Peyer's patch (tissue), 4 donors: ENCODE measurements around the gene TNK2. TPM values are rescaled to one million over a fixed set of nuclear protein-coding genes. Genes with fewer than 3 reads are reported as not detected.
"Not testable (repeated sequence)": the region's sequence is repeated elsewhere in the genome, so short reads cannot be mapped to it uniquely, and the experiment has no call there.

Source experiments
- DNase-seq, 3 donors: peaks; one replicate each; pipeline ENCODE4 v3.0.0-alpha.2; 2017 to 2019
- H3K27ac ChIP-seq, 4 donors: fragments of 200-600 bp; sonication (generic); one replicate each; pipeline ENCODE4 v1.5.1; 2016 to 2019
- H3K27me3 ChIP-seq, 2 donors: fragments of 200-600 bp; sonication (generic); one replicate each; pipeline ENCODE4 v1.5.1; 2019
- H3K36me3 ChIP-seq, 3 donors: fragments of 200-600 bp; sonication (generic); one replicate each; pipeline ENCODE4 v1.5.1; 2016 to 2019
- H3K4me1 ChIP-seq, 4 donors: fragments of 200-600 bp; sonication (generic); one replicate each; pipeline ENCODE4 v1.5.1; 2016 to 2019
- H3K4me3 ChIP-seq, 4 donors: fragments of 200-600 bp; sonication (generic); 1 replicate in 3 of 4; 2 replicates in 1 of 4; pipeline ENCODE4 v1.5.1; 2016 to 2019; ENCODE audit warnings: mild to moderate bottlenecking in 1 of 4
- H3K9me3 ChIP-seq, 4 donors: fragments of 200-600 bp; sonication (generic); one replicate each; pipeline ENCODE4 v1.5.1; 2016 to 2019; ENCODE audit warnings: mild to moderate bottlenecking in 1 of 4
- CTCF ChIP-seq, 6 experiments: fragments of 450-650 bp in 4 of 6; fragments of 200-600 bp in 2 of 6; sonication (generic) in 1 of 6; IDR thresholded peaks; one replicate each; pipeline ENCODE4 v1.5.1; 2017 to 2019; ENCODE audit warnings: antibody characterized with exemption in 6 of 6, mild to moderate bottlenecking in 3 of 6, moderate library complexity in 1 of 6
- POLR2A ChIP-seq, 2 donors: fragments of 450-650 bp; IDR thresholded peaks; one replicate each; pipeline ENCODE4 v1.5.1; 2017; ENCODE audit warnings: antibody characterized with exemption in 2 of 2, mild to moderate bottlenecking in 2 of 2, moderate library complexity in 2 of 2
- total RNA-seq, 4 donors: library from RNA; depleted of rRNA; stranded (reverse); fragments of >200 nt; gene quantifications; one replicate each; pipeline ENCODE4 v1.1.0, GENCODE V29; 2016

The TNK2 gene
- total RNA-seq, 4 donors from 2014 or later = 18.6 to 149 (median 24.6) TPM

- H3K27ac ChIP-seq = no peak overlapping the region
- no peak for TF ChIP-seq POLR2A (IDR thresholded peaks at IDR 0.05)
- no peak for TF ChIP-seq CTCF (IDR thresholded peaks at IDR 0.05)
- H3K36me3 ChIP-seq = peaks cover 0 to 21% (median 0%) of the 10 kb centered on the region in 3 donors
- H3K27me3 ChIP-seq = no peaks in the 10 kb centered on the region
- no peak overlapping the region for H3K4me3 ChIP-seq
- no peaks in the 10 kb centered on the region for H3K9me3 ChIP-seq
- H3K4me1 ChIP-seq = peaks cover 0 to 15% (median 0%) of the 10 kb centered on the region in 4 donors
- no peak for DNase-seq
These were observed 35.6 kb downstream of the TNK2 start for GRCh38 chr3:195872800-195873199.

- Histone ChIP-seq H3K9me3 (no peaks in the 10 kb centered on the region), H3K36me3 (peaks cover 0 to 14% (median 0%) of the 10 kb centered on the region in 3 donors), H3K27ac (no peak overlapping the region), H3K27me3 (no peaks in the 10 kb centered on the region), H3K4me1 (peaks cover 0 to 8% (median 0%) of the 10 kb centered on the region in 4 donors), H3K4me3 (no peak overlapping the region)
- TF ChIP-seq CTCF (IDR thresholded peaks at IDR 0.05) (no peak), POLR2A (IDR thresholded peaks at IDR 0.05) (no peak)
- no peak for DNase-seq
These were observed 36.3 kb downstream of the TNK2 start for GRCh38 chr3:195872097-195872496.

DNA sequence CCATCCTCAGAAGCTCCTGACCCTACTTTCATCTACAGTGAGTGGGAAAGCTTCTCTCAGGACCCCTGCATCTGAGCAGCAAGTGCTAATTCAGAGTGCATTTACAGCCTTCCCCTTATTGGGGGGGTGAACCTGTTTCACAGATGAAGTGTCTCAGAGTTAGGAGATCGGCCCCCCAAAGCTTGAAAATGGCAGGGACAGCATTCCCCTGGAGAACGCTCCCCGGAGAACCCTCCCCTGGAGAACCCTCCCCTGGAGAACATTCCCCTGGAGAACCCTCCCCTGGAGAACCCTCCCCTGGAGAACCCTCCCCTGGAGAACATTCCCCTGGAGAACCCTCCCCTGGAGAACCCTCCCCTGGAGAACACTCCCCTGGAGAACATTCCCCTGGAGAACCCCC lies 36.7 kb downstream of the TNK2 start:
- not testable (repeated sequence) for H3K4me3 ChIP-seq, DNase-seq, H3K27me3 ChIP-seq, H3K4me1 ChIP-seq, H3K9me3 ChIP-seq, H3K27ac ChIP-seq
- H3K36me3 ChIP-seq = peaks cover 0 to 18% (median 0%) of the 10 kb centered on the region in 3 donors

GRCh38 chr3:195870937-195871336 lies 37.4 kb downstream of the TNK2 start:
- H3K4me3 ChIP-seq = no peak overlapping the region
- no peak for DNase-seq
- peaks cover 0 to 20% (median 0%) of the 10 kb centered on the region in 3 donors for H3K36me3 ChIP-seq
- no peaks in the 10 kb centered on the region for H3K27me3 ChIP-seq
- no peak overlapping the region for H3K27ac ChIP-seq
- TF ChIP-seq CTCF (IDR thresholded peaks at IDR 0.05) (no peak), POLR2A (IDR thresholded peaks at IDR 0.05) (no peak)
- no peaks in the 10 kb centered on the region for H3K4me1 ChIP-seq
- no peaks in the 10 kb centered on the region for H3K9me3 ChIP-seq

DNA sequence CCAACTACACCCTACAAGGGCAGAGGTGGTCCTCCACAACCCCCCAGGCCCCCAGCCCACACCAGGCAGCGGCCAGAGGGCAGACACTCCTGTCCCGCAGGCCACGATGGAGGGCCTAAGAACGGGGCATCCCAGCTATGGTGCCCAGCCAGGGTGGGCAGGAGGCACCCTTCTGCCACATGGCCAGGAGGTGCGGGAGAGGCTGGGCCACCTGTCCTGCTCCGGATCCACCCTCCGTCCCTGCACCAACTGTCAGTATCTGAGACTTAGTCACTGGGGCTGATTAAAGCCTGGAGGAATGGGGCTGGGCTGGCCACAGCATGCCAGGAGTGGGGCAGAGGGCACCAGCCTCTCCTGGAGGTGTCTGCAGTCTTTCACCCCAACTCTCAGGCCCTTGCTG lies 37.9 kb downstream of the TNK2 start:
- Histone ChIP-seq H3K9me3 (no peaks in the 10 kb centered on the region), H3K4me3 (no peak overlapping the region), H3K27ac (no peak overlapping the region), H3K36me3 (peaks cover 0 to 20% (median 0%) of the 10 kb centered on the region in 3 donors), H3K27me3 (no peaks in the 10 kb centered on the region), H3K4me1 (no peaks in the 10 kb centered on the region)
- TF ChIP-seq CTCF (IDR thresholded peaks at IDR 0.05) (no peak), POLR2A (IDR thresholded peaks at IDR 0.05) (no peak)
- no peak for DNase-seq

DNA sequence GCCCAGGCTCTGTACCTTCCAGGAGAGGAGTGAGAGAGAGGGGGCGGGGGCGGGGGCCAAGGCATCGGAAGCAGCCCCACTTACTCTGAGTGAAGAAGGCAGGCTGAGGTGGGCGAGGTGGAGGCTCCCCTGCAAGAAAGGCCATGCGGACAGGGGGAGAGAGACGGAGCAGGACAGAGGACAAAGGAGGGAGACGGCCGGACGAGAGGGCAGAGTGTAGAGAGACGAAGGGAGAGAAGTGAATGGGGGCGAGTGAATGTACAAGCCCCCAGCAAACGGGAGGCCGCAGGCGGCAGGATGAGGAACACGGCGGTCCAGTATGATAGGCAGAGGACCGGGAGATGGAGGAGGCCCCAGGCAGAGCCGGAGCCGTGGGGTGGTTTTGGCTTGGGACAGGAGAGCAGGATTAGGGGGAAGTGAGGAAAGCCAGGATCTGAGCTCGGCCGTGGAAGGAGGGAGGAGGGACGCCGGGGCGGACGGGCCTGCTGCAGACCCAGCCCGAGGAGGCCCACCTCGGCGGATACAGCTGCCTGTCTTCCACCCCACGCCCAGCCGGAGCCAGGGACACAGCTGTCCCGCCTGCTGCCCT lies 38.8 kb downstream of the TNK2 start:
- Histone ChIP-seq H3K4me1 (no peaks in the 10 kb centered on the region), H3K9me3 (no peaks in the 10 kb centered on the region), H3K4me3 (no peak overlapping the region), H3K36me3 (peaks cover 0 to 20% (median 0%) of the 10 kb centered on the region in 3 donors), H3K27me3 (no peaks in the 10 kb centered on the region), H3K27ac (no peak overlapping the region)
- no peak for TF ChIP-seq CTCF (IDR thresholded peaks at IDR 0.05)
- TF ChIP-seq POLR2A (IDR thresholded peaks at IDR 0.05) = no peak
- DNase-seq = no peak
